SK-MEL-5 (cell line): Measurements from ENCODE around the gene ASB10. TPM values are rescaled to one million over a fixed set of nuclear protein-coding genes. Genes with fewer than 3 reads are reported as not detected.
A peak's percentile ranks its signal among the peaks of the same experiment; 100 is the strongest.

ENCODE experiments used
- DNase-seq: peaks from one replicate; pipeline ENCODE4 v3.0.0-alpha.2; 2016; ENCODE audit warnings: low read depth, low spot score
- in situ Hi-C: cut with HindIII; loops from 2 replicates; pipeline ENCODE4 v1.10.0; 2016; ENCODE audit warnings: low sequenced_read_pairs, high pct_unique_total_duplicates, low pct_unique_long_range_greater_than_20kb
- total RNA-seq: library from RNA; depleted of rRNA; stranded (reverse); fragments of >200 nt; shearing (Covaris generic); gene quantifications from 2 replicates; pipeline ENCODE4 v1.2.3, GENCODE V29; 2014

Gene ASB10
- total RNA-seq, 1 experiment from 2014 or later: not detected

- no peak for DNase-seq
- in situ Hi-C loops: no loop called here
Measured at GRCh38 chr7:151215396-151215795, 28.3 kb upstream of the ASB10 start.

- DNase-seq: no peak
- in situ Hi-C loops: no loop called here
Measured at GRCh38 chr7:151213826-151214225, 26.8 kb upstream of the ASB10 start.

GRCh38 chr7:151212626-151213025 is 25.6 kb upstream of the ASB10 start:
- no peak for DNase-seq
- in situ Hi-C loops: no loop called here

GRCh38 chr7:151211155-151211772 is 24.2 kb upstream of the ASB10 start:
- no peak for DNase-seq
- in situ Hi-C loops: no loop called here

- DNase-seq: no peak
- in situ Hi-C loops: no loop called here
Measured at GRCh38 chr7:151210087-151210854, 23.2 kb upstream of the ASB10 start, which contains the start of gene H2BK1. H2BK1 (minus strand) TSS chr7:151210488; CDS start chr7:151210318, 170 bp downstream.

GRCh38 chr7:151209588-151209987 is 22.5 kb upstream of the ASB10 start:
- in situ Hi-C loops: no loop called here
- no peak for DNase-seq

- in situ Hi-C loops: no loop called here
- DNase-seq: no peak
Measured at GRCh38 chr7:151208253-151208862, 21.3 kb upstream of the ASB10 start.

GRCh38 chr7:151207804-151208203 is 20.8 kb upstream of the ASB10 start:
- in situ Hi-C loops: no loop called here
- DNase-seq: no peak

- no peak for DNase-seq
- in situ Hi-C loops: no loop called here
Measured at GRCh38 chr7:151207315-151207714, 20.3 kb upstream of the ASB10 start.

- peak; percentile 24 for DNase-seq
Measured at GRCh38 chr7:151206914-151207313, 19.9 kb upstream of the ASB10 start.

GRCh38 chr7:151205730-151206129 is 18.7 kb upstream of the ASB10 start:
- in situ Hi-C loops: no loop called here

More at GRCh38 chr7:151206914-151207313, 19.9 kb upstream of the ASB10 start:
- in situ Hi-C loops: no loop called here

GRCh38 chr7:151204383-151205032 is 17.5 kb upstream of the ASB10 start:
- no peak for DNase-seq
- in situ Hi-C loops: no loop called here

More at GRCh38 chr7:151205730-151206129, 18.7 kb upstream of the ASB10 start:
- DNase-seq: no peak

- DNase-seq: no peak
- in situ Hi-C loops: no loop called here
Measured at GRCh38 chr7:151202836-151203235, 15.8 kb upstream of the ASB10 start.

- in situ Hi-C loops: no loop called here
- DNase-seq: no peak
Measured at GRCh38 chr7:151201751-151202150, 14.7 kb upstream of the ASB10 start.

GRCh38 chr7:151201344-151201743 is 14.3 kb upstream of the ASB10 start:
- in situ Hi-C loops: no loop called here

GRCh38 chr7:151198945-151199848 is 12.1 kb upstream of the ASB10 start:
- DNase-seq: no peak
- in situ Hi-C loops: no loop called here

More at GRCh38 chr7:151201344-151201743, 14.3 kb upstream of the ASB10 start:
- DNase-seq: no peak

- in situ Hi-C loops: no loop called here
- DNase-seq: no peak
Measured at GRCh38 chr7:151197932-151198331, 10.9 kb upstream of the ASB10 start.
